ENCODE data around the gene ARPP19.
"Not testable (repeated sequence)": the region's sequence is repeated elsewhere in the genome, so short reads cannot be mapped to it uniquely, and the experiment has no call there.

Gene ARPP19

DNA sequence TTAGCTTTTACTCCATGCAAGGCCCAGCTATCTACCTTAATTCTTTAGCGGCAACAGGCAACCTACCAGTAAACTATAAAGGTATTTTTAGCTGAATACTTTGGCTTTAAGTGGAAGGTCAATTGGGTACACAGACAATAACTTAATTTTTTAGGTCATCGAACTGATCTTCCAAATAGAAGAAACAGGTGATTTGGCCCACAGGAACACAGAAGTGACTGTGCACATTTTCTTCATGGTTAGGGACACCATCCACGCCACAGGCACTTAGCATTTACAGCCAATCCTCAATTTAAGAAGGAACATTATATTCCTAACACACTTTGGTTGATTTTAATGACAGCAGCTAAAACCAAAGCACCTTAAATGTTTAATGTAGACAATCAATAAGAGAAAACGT, 1.9 kb downstream of the ARPP19 start:
- Histone ChIP-seq H3K4me3 (ENCODE audit: low read depth in 1 of 2, low read length in 1 of 2) (peak overlapping the region in 1 of 2 experiments; percentile 92), H3K4me1 (ENCODE audit: control insufficient read depth in 1 of 2, insufficient read depth in 1 of 2, low read depth in 1 of 2, low read length in 1 of 2) (peaks cover 31 to 37% of the 10 kb centered on the region in 2 experiments)
- TF ChIP-seq, protein P1, sequence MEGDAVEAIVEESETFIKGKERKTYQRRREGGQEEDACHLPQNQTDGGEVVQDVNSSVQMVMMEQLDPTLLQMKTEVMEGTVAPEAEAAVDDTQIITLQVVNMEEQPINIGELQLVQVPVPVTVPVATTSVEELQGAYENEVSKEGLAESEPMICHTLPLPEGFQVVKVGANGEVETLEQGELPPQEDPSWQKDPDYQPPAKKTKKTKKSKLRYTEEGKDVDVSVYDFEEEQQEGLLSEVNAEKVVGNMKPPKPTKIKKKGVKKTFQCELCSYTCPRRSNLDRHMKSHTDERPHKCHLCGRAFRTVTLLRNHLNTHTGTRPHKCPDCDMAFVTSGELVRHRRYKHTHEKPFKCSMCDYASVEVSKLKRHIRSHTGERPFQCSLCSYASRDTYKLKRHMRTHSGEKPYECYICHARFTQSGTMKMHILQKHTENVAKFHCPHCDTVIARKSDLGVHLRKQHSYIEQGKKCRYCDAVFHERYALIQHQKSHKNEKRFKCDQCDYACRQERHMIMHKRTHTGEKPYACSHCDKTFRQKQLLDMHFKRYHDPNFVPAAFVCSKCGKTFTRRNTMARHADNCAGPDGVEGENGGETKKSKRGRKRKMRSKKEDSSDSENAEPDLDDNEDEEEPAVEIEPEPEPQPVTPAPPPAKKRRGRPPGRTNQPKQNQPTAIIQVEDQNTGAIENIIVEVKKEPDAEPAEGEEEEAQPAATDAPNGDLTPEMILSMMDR (IDR thresholded peaks at IDR 0.05): no peak

DNA sequence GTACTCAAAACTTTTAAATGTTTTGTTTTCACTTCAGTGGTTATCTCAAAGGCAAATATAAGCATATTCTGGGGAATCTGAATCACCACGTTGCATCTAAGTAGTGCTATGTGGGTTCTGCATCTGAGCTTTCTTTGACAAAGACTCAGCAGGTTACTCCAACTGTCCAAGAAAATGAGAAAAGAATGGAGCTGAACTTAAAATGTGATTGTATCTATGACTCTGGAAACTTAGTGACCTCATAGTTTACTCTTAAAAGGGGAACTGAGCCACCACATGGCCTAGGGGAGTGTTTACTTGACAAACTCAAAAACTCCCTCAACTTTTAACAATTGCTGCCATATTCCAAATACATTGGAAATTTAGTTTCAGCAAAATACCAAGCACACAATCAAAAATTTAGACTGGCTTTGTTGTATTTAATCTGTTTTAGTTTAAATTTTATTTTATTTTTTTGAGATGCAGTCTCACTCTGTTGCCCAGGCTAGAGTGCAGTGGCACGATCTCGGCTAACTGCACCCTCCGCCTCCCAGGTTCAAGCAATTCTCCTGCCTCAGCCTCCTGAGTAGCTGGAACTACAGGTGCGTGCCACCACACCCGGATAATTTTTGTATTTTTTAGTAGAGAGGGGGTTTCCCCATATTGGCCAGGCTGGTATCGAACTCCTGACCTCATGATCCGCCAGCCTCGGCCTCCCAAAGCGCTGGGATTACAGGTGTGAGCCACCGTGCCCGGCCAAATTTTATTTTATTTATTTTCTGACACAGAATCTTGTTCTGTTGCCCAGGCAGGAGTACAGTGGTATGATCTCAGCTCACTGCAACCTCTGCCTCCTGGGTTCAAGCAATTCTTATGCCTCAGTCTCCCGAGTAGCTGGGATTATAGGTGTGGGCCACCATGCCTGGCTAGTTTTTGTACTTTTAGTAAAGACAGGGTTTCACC, 3.1 kb downstream of the ARPP19 start:
- not testable (repeated sequence) for H3K27me3 ChIP-seq; H3K36me3 ChIP-seq; H3K4me3 ChIP-seq (ENCODE audit: low read depth in 1 of 2, low read length in 1 of 2); H3K9me3 ChIP-seq
- Histone ChIP-seq H3K27ac (peak overlapping the region; percentile 95), H3K4me1 (ENCODE audit: control insufficient read depth in 1 of 2, insufficient read depth in 1 of 2, low read depth in 1 of 2, low read length in 1 of 2) (peaks cover 31 to 40% of the 10 kb centered on the region in 2 experiments)

More for the DNA sequence above, 1.9 kb downstream of the ARPP19 start:
- Histone ChIP-seq H3K27me3 (no peaks in the 10 kb centered on the region), H3K27ac (peak overlapping the region; percentile 95), H3K9me3 (no peaks in the 10 kb centered on the region), H3K36me3 (no peaks in the 10 kb centered on the region)

DNA sequence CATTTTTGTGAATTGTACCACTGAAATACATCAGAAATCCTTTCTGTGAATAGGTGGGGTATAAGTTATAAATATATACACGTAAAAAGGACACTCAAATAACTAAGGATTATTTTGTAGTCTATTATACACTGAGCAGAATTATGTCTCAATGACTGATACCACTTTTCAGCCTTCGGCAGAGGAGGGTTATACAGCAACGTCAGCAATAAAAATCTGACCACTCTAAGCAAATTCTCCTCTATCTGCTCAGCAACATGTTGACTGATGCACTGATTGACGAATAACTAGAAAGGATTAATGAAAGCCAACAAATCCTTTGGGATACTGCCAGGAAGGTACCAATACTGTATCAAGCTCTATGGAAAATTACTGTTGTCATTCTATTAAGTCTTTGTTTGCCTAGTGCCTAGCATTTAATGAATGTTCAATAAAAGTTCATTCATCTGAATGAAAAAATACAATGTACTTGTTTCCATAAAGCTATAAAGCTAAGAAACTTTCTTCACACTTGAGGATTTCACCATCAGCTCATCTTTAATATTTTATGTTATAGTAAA, 5.2 kb downstream of the ARPP19 start:
- Histone ChIP-seq H3K4me1 (ENCODE audit: control insufficient read depth in 1 of 2, insufficient read depth in 1 of 2, low read depth in 1 of 2, low read length in 1 of 2) (peaks cover 27 to 38% of the 10 kb centered on the region in 2 experiments), H3K27ac (no peak overlapping the region), H3K4me3 (ENCODE audit: low read depth in 1 of 2, low read length in 1 of 2) (no peak overlapping the region), H3K27me3 (no peaks in the 10 kb centered on the region), H3K36me3 (peaks cover 6% of the 10 kb centered on the region), H3K9me3 (no peaks in the 10 kb centered on the region)
- TF ChIP-seq, protein P1 (IDR thresholded peaks at IDR 0.05): no peak

DNA sequence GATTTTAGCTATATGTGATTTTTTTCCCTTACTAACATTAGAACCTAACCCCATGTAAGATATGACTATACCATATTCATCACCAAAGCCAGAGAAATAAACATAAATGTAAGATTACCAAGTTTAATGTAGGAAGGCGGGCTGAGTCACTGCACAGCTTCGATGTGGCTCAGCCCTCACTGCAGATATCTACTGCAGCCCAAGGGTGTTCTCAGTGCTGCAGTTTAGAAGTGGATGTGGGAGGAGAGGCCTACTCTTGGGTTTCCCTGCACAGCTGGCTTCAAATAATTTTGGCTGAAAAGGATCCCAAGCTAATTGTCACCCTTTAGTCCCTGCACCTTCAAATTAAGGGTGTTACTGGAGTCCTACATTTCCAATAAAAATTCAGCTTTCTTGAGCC, 9.3 kb downstream of the ARPP19 start:
- peaks cover 16% of the 10 kb centered on the region for H3K36me3 ChIP-seq
- H3K27ac ChIP-seq: no peak overlapping the region
- H3K27me3 ChIP-seq: no peaks in the 10 kb centered on the region
- no peaks in the 10 kb centered on the region for H3K9me3 ChIP-seq
- peaks cover 14 to 20% of the 10 kb centered on the region in 2 experiments for H3K4me1 ChIP-seq (ENCODE audit: control insufficient read depth in 1 of 2, insufficient read depth in 1 of 2, low read depth in 1 of 2, low read length in 1 of 2)
- H3K4me3 ChIP-seq (ENCODE audit: low read depth in 1 of 2, low read length in 1 of 2): no peak overlapping the region
- TF ChIP-seq, protein P1 (IDR thresholded peaks at IDR 0.05): no peak

DNA sequence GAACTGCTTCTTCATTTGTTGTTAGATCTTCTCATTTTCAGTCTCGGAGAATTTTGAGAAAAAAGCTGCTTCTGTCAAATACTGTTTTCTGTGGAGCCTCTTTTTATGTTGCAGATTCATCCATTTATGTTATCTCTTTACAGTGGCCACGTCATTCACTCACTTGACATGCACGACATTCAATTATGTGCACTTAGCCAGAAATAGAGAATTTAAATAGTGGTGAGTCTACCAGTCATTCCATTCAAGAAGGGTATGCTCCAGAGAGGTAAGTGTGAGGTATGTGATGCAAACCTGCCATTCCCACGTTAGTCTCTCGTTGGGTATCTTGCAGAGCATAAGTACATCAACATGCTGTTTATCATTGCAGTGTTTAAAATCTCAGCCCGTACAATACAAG, 9.8 kb downstream of the ARPP19 start:
- Histone ChIP-seq H3K27me3 (no peaks in the 10 kb centered on the region), H3K4me3 (ENCODE audit: low read depth in 1 of 2, low read length in 1 of 2) (no peak overlapping the region), H3K36me3 (peaks cover 16% of the 10 kb centered on the region), H3K9me3 (no peaks in the 10 kb centered on the region), H3K4me1 (ENCODE audit: control insufficient read depth in 1 of 2, insufficient read depth in 1 of 2, low read depth in 1 of 2, low read length in 1 of 2) (peaks cover 15 to 22% of the 10 kb centered on the region in 2 experiments), H3K27ac (no peak overlapping the region)
- TF ChIP-seq, protein P1 (IDR thresholded peaks at IDR 0.05): no peak

DNA sequence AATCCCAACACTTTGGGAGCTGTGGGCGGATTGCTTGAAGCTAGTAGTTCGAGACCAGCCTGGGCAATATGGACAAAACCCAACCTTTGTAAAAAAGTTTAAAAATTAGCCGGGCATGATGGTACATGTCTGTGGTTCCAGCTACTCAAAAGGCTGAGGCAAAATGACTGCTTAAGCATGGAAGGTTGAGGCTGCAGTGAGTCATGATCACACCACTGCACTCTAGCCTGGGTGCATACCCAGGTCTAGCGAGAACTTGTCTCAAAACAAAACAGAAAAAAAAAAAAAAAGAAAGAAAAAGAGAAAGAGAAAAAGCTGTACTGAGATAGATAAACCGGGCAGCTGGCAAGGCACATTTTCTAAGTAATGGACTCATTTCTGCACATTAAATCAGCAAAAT, 10.6 kb downstream of the ARPP19 start:
- peaks cover 16% of the 10 kb centered on the region for H3K36me3 ChIP-seq
- TF ChIP-seq, protein P1 (IDR thresholded peaks at IDR 0.05): no peak
- no peaks in the 10 kb centered on the region for H3K9me3 ChIP-seq
- no peaks in the 10 kb centered on the region for H3K27me3 ChIP-seq
- H3K4me3 ChIP-seq (ENCODE audit: low read depth in 1 of 2, low read length in 1 of 2): no peak overlapping the region
- H3K4me1 ChIP-seq (ENCODE audit: control insufficient read depth in 1 of 2, insufficient read depth in 1 of 2, low read depth in 1 of 2, low read length in 1 of 2): peaks cover 23 to 29% of the 10 kb centered on the region in 2 experiments
- H3K27ac ChIP-seq: peak overlapping the region; percentile 26

Data from neutrophil (primary cell).